Fibroblast of lung (primary cell): ENCODE measurements around the gene PXDN. TPM values are rescaled to one million over a fixed set of nuclear protein-coding genes. Genes with fewer than 3 reads are reported as not detected.
A peak's percentile ranks its signal among the peaks of the same experiment; 100 is the strongest.

ENCODE experiments used
- DNase-seq, 2 donors: peaks; one replicate each; pipeline versions ENCODE4 v3.0.0 to v3.0.0-alpha.2; 2010; ENCODE audit warnings: low read depth in 2 of 2
- H2AFZ ChIP-seq: 2 replicates; pipeline ENCODE4 v1.5.1; 2012; ENCODE audit warnings: low read length, control low read depth, inconsistent platforms
- H3K27ac ChIP-seq: 2 replicates; pipeline ENCODE4 v1.5.1; 2011; ENCODE audit warnings: low read length, control low read depth; ENCODE audit not compliant: insufficient read depth
- H3K27me3 ChIP-seq: 2 replicates; pipeline ENCODE4 v1.5.1; 2011; ENCODE audit warnings: mild to moderate bottlenecking, low read length; ENCODE audit not compliant: control insufficient read depth, insufficient read depth
- H3K36me3 ChIP-seq: 2 replicates; pipeline ENCODE4 v1.5.1; 2011; ENCODE audit warnings: low read length; ENCODE audit not compliant: control insufficient read depth, insufficient read depth
- H3K4me1 ChIP-seq: 2 replicates; pipeline ENCODE4 v1.5.1; 2011; ENCODE audit warnings: low read length; ENCODE audit not compliant: control insufficient read depth, insufficient read depth; ENCODE audit errors: extremely low read depth
- H3K4me2 ChIP-seq: 2 replicates; pipeline ENCODE4 v1.5.1; 2011; ENCODE audit warnings: low read length, control low read depth; ENCODE audit not compliant: insufficient read depth; ENCODE audit errors: extremely low read depth
- H3K4me3 ChIP-seq, 4 experiments: fragments of 200-600 bp in 1 of 4; sonication (generic) in 1 of 4; replicated peaks in 1 of 4; 2 replicates each; pipeline ENCODE4 v1.5.1; 2011 to 2016; ENCODE audit warnings: low read length in 4 of 4, low read depth in 3 of 4, mild to moderate bottlenecking in 3 of 4, control low read depth in 2 of 4, inconsistent platforms in 1 of 4, mixed read lengths in 1 of 4; ENCODE audit not compliant: insufficient read depth in 1 of 4; ENCODE audit errors: control extremely low read depth in 1 of 4
- H3K79me2 ChIP-seq: 2 replicates; pipeline ENCODE4 v1.5.1; 2012; ENCODE audit warnings: mild to moderate bottlenecking, low read length, inconsistent platforms; ENCODE audit not compliant: control insufficient read depth, insufficient read depth
- H3K9ac ChIP-seq: 2 replicates; pipeline ENCODE4 v1.5.1; 2011; ENCODE audit warnings: mild to moderate bottlenecking, low read length, control low read depth; ENCODE audit not compliant: insufficient read depth
- H3K9me3 ChIP-seq: 2 replicates; pipeline ENCODE4 v1.5.1; 2012; ENCODE audit warnings: low read depth, low read length; ENCODE audit not compliant: control insufficient read depth, insufficient read depth
- H4K20me1 ChIP-seq: 2 replicates; pipeline ENCODE4 v1.5.1; 2011; ENCODE audit warnings: low read length; ENCODE audit not compliant: control insufficient read depth, insufficient read depth; ENCODE audit errors: extremely low read depth
- EZH2 ChIP-seq: IDR thresholded peaks from 2 replicates; pipeline ENCODE4 v1.5.1; 2012; ENCODE audit warnings: low read length, control low read depth, mild to moderate bottlenecking; ENCODE audit errors: missing control alignments
- polyA plus RNA-seq, 2 donors: library from polyadenylated mRNA; depleted of rRNA in 1 of 2; stranded (reverse) in 1 of 2; unstranded in 1 of 2; fragments of >200 nt; gene quantifications; 2 replicates each; pipeline ENCODE4 v1.2.1, GENCODE V29; 2011 to 2012; ENCODE audit warnings: missing spikeins in 1 of 2
- total RNA-seq: library from RNA; depleted of rRNA; stranded (reverse); fragments of >200 nt; gene quantifications from 2 replicates; pipeline ENCODE4 v1.2.1, GENCODE V29; 2014
- TF ChIP-seq, protein P1 (sequence below), 2 donors: IDR thresholded peaks in 1 of 2; conservative IDR thresholded peaks in 1 of 2; 1 replicate in 1 of 2; 2 replicates in 1 of 2; pipeline ENCODE4 v1.5.1; 2011 to 2012; ENCODE audit warnings: low read length in 2 of 2, control low read depth in 1 of 2, inconsistent platforms in 1 of 2, low read depth in 1 of 2, mild to moderate bottlenecking in 1 of 2

PXDN gene
- total and polyA plus RNA-seq, 2 donors (not counting 1 experiment from before 2014, with no cell fraction given): 153 to 298 TPM

DNA sequence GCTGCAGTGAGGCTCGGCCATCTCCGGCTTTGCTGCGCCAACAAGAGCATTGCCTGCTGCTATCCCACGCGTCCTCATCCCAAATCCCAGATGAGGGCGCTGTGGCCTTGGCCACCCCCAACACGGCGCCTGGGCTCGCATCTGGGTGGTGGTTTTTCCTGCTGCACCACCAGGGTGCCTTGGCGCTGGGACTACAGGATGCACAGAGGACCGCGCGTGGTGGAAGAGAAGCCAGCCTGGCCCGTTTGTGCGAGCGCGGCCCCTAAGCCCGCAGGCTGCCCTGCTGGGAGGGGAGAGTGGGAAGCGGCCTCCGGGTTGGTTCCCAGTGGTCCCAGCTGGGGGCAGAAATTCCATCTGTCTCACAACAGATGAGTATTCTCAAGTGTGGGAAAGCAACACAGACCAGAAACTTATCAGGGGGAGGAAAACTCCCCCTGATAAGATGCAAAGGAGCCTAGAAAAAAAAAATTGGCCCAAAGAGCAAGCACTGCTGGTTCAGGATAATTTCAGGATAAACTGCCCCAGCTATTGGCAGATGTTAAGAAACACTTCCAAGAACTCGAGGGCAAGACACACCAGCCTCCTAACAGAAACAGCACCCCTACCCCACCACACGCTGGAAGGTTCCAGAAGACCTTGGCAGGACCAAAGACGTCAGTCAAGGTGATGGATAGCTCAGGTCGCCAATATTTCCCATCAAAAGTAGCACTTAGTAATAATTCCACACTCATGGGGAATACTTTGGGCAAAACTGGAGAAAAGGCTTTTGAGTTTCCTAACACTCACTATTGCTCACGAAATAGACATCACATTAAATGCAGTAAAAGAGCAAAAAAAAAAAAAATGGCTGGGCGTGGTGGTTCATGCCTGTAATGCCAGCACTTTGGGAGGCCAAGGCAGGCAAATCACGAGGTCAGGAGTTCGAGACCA lies 152.1 kb downstream of the PXDN start:
- Histone ChIP-seq H3K79me2 (no peaks in the 10 kb centered on the region), H3K27ac (peak overlapping the region; percentile 44), H4K20me1 (no peaks in the 10 kb centered on the region), H3K4me1 (peaks cover 21% of the 10 kb centered on the region), H2AFZ (no peak overlapping the region), H3K9ac (peak overlapping the region; percentile 30), H3K27me3 (no peaks in the 10 kb centered on the region), H3K4me2 (peak overlapping the region; percentile 36), H3K36me3 (no peaks in the 10 kb centered on the region), H3K9me3 (no peaks in the 10 kb centered on the region), H3K4me3 (no peak overlapping the region)
- DNase-seq: peak; percentile 88 to 90
- no peak for TF ChIP-seq EZH2
- TF ChIP-seq, protein P1, sequence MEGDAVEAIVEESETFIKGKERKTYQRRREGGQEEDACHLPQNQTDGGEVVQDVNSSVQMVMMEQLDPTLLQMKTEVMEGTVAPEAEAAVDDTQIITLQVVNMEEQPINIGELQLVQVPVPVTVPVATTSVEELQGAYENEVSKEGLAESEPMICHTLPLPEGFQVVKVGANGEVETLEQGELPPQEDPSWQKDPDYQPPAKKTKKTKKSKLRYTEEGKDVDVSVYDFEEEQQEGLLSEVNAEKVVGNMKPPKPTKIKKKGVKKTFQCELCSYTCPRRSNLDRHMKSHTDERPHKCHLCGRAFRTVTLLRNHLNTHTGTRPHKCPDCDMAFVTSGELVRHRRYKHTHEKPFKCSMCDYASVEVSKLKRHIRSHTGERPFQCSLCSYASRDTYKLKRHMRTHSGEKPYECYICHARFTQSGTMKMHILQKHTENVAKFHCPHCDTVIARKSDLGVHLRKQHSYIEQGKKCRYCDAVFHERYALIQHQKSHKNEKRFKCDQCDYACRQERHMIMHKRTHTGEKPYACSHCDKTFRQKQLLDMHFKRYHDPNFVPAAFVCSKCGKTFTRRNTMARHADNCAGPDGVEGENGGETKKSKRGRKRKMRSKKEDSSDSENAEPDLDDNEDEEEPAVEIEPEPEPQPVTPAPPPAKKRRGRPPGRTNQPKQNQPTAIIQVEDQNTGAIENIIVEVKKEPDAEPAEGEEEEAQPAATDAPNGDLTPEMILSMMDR (conservative IDR thresholded peaks at IDR 0.05 in 1 of 2, IDR thresholded peaks at IDR 0.05 in 1 of 2; ENCODE audit: low read depth in 1 of 2, low read length in 2 of 2): peak; percentile 78

DNA sequence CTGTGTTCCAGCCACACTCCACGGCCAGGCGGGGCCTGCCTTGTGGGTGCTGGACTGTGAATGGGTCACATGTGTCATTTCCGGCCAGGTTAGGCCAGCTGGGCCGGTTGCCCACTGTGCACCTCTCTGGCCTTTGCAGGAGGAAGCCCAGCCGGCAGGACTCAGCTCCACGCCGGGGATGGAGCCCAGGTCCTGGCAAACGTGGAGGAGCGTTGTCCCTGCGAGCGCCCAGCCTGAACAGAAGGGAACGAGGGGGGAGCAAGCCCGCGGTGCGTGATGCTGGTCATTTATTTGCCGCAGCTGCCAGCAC lies 152.9 kb downstream of the PXDN start:
- Histone ChIP-seq H3K9ac (no peak overlapping the region), H3K36me3 (no peaks in the 10 kb centered on the region), H3K27me3 (no peaks in the 10 kb centered on the region), H3K4me2 (no peak overlapping the region), H3K9me3 (no peaks in the 10 kb centered on the region), H3K4me1 (peaks cover 21% of the 10 kb centered on the region), H4K20me1 (no peaks in the 10 kb centered on the region), H3K27ac (no peak overlapping the region), H2AFZ (no peak overlapping the region), H3K4me3 (no peak overlapping the region), H3K79me2 (no peaks in the 10 kb centered on the region)
- no peak for TF ChIP-seq EZH2
- TF ChIP-seq, protein P1 (conservative IDR thresholded peaks at IDR 0.05 in 1 of 2, IDR thresholded peaks at IDR 0.05 in 1 of 2; ENCODE audit: low read depth in 1 of 2, low read length in 2 of 2): no peak
- peak in 1 of 2 donors; percentile 36 for DNase-seq

DNA sequence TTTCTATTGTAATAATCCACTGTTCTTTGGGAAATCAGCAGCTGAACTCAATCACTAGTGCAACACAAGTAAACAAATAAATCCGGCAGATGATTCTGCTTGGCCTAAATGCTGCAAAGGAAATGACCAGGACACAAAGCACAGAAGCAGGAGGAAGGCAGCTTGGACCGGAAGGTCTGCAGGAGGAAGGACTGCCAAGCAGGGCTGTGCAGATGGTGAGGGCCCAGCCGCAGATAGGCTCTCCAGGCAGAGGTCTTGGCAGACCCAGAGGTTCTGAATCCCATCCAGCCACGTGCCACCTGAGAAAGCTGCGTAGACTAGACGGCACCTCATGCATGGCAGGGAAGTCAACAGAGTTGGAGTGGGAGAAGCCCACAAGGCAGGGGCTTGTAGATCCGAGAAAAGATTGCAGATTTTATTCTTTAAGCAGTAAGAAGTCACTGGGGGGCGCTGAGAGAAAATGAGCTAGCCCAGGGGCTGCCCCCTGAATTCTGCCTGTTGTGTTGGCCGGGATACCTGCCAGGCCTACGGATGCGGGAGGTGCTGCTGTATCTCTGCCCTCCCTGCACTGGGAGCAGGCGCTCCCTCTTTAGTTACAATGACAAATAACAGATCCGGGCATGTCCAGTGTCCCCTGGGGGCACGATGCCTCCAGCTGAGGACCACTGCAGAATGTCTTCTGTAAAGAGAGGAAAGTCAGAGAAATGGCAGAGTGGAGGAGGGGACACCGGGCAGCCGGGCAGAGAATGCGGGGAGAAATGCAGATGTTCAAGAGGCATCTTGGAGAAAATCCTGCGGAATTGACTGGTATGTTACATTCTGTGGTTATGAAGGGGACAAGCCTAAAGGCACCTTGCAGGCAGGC lies 153.5 kb downstream of the PXDN start:
- TF ChIP-seq EZH2: no peak
- TF ChIP-seq, protein P1 (conservative IDR thresholded peaks at IDR 0.05 in 1 of 2, IDR thresholded peaks at IDR 0.05 in 1 of 2; ENCODE audit: low read depth in 1 of 2, low read length in 2 of 2): no peak
- Histone ChIP-seq H2AFZ (no peak overlapping the region), H3K79me2 (no peaks in the 10 kb centered on the region), H3K36me3 (no peaks in the 10 kb centered on the region), H3K4me1 (peaks cover 21% of the 10 kb centered on the region), H3K4me3 (no peak overlapping the region), H3K27ac (no peak overlapping the region), H3K9ac (no peak overlapping the region), H3K9me3 (no peaks in the 10 kb centered on the region), H4K20me1 (no peaks in the 10 kb centered on the region), H3K27me3 (no peaks in the 10 kb centered on the region), H3K4me2 (no peak overlapping the region)
- no peak for DNase-seq
